Epidermal melanocyte (primary cell): Measurements from ENCODE around the gene NUCB1.
"Not testable (repeated sequence)": the region's sequence is repeated elsewhere in the genome, so short reads cannot be mapped to it uniquely, and the experiment has no call there.

ENCODE experiments used
- DNase-seq: peaks from one replicate; pipeline ENCODE4 v3.0.0; 2011; ENCODE audit warnings: low spot score; ENCODE audit not compliant: insufficient read length

The NUCB1 gene

DNA sequence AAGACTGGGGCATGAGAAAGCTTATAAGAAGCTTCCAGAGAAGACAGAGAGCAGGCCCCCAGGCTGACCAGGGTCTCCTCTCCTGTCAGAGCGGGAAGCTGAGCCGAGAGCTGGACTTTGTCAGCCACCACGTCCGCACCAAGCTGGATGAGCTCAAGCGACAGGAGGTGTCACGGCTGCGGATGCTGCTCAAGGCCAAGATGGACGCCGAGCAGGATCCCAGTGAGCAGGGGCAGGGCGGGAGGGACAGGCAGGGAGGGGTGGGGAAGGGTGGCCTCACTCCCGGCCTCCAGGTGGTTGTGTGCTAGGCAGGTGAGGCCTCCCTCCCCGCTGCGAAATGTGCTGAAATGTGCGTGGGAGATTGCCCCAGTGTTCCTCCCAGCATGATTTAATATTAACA is 5.6 kb downstream of the NUCB1 start:
- DNase-seq = no peak

DNA sequence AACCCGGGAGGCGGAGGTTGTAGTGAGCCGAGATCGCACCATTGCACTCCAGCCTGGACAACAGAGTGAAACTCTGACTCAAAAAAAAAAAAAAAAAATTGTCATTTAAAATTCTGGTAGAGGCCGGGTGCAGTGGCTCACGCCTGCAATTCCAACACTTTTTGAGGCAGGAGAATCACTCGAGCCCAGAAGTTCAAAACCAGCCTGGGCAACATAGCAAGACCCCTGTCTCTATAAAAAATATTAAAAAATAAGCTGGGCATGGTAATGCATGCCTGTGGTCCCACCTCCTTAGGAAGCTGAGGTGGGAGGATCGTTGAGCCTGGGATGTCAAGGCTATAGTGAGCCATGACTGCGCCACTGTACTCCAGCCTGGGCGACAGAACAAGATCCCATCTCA is 6.2 kb downstream of the NUCB1 start:
- DNase-seq = no peak

DNA sequence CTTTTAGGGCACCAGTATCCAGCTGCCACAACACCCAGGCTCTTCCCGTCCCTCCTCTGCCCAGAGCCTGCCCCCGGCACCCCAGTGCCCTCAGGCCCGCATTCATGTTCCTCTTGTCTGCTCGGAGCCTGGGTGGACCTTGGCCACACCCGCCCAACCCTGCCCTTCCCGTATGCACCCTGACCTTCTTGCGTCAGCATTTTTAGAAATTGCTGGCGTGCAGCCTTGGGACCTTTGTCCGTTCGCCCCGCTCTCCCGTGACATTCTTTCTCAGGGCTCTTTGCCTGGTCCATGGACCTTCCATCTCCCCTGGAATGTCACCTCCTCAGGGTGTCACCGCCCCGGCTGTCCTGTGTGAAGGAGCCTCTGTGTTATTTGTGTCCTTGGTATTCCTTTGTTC is 7.6 kb downstream of the NUCB1 start:
- no peak for DNase-seq

DNA sequence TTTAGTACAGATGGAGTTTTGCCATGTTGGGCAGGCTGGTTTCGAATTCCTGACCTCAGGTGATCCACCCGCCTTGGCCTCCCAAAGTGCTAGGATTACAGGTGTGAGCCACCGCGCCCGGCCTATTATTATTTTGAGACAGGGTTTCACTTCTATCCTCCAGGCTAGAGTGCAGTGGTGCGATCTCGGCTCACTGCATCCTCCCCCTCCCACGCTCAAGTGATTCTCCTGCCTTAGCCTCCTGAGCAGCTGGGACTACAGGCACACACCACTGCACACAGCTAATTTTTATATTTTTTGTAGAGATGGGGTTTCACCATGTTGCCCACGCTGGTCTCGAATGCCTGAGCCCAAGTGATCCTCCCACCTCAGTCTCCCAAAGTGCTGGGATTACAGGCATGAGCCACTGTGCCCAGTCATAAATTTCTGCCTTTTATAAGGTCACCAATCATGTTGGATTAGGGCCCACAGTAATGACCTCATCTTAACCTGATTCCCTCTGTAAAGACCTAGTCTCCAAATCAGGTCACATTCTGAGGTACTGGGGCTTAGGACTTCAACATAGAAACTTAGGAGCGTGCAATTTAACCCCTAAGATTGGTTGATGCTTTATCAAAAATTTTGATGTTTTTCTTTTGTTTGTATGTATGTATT is 9.4 kb downstream of the NUCB1 start:
- DNase-seq = not testable (repeated sequence)

DNA sequence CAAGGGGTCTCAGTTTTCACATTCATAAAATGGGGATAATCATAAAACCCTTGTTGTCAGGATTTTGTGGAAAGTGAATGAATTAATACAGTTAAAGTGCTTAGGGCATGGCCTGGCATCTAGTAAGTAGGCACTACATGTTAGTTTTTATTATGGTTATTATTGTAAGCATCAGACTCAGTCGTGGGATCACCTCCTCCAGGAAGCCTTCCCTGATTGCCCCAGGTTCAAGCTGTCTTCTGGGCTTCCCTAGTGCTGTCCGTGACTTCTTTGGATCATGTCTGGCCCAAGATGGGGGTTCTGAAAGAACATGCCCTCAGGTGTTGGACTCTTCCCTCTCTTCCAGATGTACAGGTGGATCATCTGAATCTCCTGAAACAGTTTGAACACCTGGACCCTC is 10.7 kb downstream of the NUCB1 start:
- no peak for DNase-seq

DNA sequence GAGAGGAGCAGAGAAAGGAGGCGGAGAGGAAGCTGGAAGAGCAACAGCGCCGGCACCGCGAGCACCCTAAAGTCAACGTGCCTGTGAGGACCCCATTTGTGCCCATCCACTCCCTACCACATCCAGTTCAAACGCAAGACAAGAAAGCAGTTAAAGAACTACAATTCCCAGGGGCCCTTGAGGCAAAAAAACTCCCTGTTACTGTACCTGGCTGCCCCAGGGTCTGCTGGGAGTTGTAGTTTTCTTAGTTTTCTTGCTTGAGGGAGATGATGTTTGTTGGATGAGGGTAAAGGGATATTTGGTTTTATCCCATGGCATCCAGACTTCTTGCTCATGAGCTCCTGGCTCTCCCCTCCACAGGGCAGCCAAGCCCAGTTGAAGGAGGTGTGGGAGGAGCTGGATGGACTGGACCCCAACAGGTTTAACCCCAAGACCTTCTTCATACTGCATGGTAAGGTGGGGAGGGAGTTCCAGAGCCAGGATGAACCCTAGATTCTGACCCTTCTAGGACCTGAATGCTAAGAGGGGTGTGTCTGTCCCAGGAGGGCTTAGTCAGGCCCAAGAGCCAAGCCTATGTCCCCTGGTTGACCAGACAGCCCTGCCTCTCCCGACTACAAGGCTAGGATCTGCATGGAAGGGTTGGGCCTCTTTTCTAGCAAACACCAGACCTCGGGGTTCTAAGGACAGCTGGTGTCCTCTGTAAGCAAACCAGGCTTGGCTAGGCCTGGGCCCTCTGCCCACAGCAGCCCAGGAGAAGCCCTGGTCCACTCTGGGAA is 13.2 kb downstream of the NUCB1 start:
- no peak for DNase-seq

DNA sequence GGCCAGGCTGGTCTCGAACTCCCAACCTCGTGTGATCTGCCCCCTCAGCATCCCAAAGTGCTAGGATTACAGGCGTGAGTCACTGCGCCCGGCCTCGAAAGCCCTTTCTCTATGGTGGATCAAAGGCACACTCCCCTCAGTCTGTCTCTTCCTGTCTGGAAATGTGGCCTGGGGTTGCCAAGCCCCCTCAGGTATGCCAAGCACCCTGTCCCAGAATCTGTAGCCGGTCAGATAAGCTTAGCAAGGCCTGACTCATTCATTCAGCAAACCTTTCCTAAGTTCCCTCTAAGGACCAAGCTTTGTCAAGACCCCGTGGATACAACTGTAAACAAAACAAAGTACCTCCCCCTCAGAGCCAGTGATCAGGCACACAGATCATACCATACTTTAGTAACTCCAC is 14.1 kb downstream of the NUCB1 start:
- no peak for DNase-seq

DNA sequence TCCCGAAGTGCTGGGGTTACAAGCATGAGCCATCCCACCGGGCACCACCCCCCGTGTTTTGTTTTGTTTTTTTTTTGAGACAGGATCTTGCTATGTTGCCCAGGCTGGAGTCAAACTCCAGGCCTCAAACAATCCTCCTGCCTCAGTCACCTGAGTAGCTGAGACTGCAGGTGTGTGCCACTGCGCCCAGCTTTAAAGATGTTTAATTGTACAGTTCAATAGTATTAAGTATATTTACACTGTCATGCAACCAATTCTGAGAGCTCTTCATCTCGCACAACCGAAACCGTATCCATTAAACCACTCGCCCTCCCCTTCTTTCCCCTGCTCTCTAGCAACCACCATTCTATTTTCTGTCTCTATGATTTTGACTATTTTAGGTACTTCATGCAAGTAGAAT is 15.6 kb downstream of the NUCB1 start:
- no peak for DNase-seq

DNA sequence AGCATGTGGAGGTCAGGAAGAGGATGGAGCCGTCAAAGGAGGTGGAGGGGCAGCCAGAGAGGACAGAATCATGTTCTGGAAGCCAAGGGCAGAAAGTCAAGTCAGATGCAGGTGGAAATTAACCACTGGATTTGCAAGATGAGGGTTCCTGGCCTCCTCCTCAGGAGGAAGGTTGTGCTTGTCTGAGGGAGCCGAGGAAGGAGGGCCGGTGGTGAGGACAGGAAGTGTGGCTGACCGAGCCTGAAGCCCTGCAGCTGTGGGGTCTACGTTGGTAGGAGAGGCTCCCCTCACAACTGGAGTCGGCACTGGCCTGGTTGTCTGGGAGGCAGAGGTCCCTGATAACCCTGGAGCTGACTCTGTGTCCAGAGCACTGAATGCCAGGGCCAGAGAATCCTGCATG is 18.0 kb downstream of the NUCB1 start:
- no peak for DNase-seq

DNA sequence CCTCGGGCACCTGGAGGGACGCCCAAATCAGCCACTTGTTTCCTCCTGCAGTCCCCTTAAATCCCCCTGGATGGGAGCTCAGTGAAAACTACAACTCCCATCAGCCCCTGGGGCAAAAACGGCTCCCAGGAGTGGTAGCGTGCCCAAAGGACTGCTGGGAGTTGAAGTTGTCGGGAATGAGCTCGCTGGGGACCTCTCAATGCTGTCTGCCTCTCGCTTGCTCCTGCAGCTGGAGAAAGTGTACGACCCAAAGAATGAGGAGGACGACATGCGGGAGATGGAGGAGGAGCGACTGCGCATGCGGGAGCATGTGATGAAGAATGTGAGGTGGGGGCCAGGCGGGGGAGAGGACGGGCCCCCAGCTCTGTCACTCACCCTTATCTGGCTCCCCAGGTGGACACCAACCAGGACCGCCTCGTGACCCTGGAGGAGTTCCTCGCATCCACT is 18.7 kb downstream of the NUCB1 start:
- no peak for DNase-seq

DNA sequence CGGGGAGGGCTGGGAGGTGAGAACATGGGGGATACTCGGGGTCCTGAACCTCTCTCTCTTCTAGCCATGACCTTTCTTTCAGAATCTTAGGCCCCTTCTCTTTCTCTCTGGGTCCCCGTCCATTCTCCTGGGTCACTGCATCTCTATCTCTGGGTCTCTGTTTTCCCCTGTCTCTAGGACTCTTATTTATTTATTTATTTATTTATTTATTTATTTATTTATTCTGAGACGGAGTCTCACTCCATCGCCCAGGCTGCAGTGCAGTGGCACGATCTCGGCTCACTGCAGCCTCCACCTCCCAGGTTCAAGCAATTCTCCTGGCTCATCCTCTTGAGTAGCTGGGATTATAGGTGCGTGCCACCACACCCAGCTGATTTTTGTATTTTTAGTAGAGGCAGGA is 19.2 kb downstream of the NUCB1 start:
- not testable (repeated sequence) for DNase-seq

DNA sequence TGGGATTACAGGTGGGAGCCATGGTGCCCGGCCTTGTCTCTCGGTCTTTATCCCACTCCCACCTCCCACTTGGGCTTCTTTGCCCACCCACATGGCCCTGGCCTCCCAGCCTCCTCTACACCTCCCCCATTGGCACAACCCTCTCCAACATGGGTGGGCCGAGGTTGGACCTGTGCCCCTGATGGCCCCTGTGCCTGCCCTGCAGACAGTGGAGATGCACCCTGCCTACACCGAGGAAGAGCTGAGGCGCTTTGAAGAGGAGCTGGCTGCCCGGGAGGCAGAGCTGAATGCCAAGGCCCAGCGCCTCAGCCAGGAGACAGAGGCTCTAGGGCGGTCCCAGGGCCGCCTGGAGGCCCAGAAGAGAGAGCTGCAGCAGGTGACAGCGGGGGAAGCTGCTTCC is 20.8 kb downstream of the NUCB1 start:
- DNase-seq = no peak

DNA sequence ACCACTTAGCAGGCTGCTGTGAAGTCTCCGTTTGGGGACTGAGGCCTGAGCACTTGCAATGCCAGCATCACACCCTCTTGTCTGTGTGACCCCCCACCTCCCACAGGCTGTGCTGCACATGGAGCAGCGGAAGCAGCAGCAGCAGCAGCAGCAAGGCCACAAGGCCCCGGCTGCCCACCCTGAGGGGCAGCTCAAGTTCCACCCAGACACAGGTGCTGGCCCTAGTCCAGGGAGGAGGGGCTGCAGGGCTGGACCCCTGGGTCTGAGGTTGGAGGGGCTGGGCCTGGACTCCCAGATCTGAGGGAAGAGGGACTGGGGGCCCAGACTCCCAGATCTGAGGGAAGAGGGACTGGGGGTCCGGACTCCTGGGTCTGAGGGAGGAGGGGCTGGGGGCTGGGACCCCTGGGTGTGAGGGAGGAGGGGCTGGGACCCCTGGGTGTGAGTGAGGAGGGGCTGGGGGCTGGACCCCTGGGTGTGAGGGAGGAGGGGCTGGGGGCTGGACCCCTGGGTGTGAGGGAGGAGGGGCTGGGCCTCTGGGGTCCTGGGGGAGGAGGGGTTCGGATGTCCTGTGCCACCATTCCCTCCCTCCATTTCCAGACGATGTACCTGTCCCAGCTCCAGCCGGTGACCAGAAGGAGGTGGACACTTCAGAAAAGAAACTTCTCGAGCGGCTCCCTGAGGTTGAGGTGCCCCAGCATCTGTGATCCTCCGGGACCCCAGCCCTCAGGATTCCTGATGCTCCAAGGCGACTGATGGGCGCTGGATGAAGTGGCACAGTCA is 21.8 kb downstream of the NUCB1 start:
- no peak for DNase-seq

DNA sequence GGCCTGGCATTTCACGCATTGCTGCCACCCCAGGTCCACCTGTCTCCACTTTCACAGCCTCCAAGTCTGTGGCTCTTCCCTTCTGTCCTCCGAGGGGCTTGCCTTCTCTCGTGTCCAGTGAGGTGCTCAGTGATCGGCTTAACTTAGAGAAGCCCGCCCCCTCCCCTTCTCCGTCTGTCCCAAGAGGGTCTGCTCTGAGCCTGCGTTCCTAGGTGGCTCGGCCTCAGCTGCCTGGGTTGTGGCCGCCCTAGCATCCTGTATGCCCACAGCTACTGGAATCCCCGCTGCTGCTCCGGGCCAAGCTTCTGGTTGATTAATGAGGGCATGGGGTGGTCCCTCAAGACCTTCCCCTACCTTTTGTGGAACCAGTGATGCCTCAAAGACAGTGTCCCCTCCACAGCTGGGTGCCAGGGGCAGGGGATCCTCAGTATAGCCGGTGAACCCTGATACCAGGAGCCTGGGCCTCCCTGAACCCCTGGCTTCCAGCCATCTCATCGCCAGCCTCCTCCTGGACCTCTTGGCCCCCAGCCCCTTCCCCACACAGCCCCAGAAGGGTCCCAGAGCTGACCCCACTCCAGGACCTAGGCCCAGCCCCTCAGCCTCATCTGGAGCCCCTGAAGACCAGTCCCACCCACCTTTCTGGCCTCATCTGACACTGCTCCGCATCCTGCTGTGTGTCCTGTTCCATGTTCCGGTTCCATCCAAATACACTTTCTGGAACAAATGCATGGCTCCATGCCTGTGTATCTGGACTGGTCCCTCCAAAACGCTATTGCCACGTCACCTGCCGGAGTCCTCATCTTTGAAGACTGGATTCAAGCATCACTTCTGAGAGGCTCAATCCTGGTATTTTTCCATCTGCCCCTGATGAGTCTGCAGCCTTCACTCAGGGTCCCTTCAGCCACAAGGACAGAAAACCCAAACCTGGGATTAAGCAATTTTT is 22.7 kb downstream of the NUCB1 start:
- DNase-seq = no peak

DNA sequence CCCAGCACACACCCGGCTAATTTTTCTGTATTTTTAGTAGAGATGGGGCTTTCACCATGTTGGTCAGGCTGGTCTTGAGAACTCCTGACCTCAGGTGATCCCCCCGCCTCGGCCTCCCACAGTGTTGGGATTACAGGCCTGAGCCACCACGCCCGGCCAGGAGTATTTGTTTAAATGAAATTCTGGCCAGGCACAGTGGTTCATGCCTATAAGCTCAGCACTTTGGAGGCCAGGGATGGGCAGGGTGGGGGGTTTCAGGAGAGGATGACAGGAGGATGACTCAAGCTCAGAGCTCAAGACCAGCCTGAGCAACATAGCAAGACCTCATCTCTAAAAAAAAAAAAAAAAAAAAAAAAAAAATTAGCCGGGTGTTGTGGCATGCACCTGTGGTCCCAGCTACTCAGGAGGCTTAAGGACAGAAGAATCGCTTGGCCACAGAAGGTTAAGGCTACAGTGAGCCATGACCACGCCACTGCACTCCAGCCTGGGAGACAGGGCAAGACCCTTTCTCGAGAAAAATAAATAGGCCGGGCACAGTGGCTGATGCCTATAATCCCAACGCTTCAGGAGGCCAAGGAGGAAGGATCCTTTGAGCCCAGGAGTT is 25.2 kb downstream of the NUCB1 start:
- DNase-seq = no peak

DNA sequence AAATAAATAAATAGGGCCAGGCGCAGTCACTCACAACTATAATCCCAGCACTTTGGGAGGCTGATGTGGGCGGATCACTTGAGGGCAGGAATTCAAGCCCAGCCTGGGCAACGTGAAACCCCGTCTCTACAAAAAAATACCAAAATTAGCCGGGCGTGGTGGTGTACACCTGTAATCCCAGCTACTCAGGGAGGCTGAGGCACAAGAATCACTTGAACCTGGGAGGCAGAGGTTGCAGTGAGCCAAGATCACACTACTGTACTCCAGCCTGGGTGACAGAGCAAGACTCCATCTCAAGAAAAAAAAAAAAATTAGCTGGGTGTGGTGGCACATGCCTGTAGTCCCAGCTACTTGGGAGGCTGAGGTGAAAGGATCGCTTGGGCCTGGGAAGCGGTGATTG is 25.8 kb downstream of the NUCB1 start:
- not testable (repeated sequence) for DNase-seq

DNA sequence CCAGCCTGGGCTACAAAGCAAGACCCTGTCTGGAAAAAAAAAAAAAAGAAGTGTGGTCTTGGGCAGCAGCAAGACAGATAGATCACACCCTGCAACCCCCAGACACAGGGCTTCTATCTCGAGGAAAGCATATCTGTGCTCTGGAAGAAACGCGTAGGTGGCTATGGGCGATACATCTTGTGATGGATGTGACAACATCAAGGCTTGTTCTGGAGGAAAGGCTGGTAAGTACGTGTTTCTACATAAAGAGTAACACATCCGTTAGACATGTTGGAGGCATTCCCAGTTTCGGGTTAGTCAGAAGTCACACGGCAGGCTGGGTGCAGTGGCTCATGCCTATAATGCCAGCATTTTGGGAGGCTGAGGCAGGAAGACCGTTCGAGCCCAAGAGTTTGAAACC is 26.8 kb downstream of the NUCB1 start:
- peak; percentile 87 for DNase-seq

DNA sequence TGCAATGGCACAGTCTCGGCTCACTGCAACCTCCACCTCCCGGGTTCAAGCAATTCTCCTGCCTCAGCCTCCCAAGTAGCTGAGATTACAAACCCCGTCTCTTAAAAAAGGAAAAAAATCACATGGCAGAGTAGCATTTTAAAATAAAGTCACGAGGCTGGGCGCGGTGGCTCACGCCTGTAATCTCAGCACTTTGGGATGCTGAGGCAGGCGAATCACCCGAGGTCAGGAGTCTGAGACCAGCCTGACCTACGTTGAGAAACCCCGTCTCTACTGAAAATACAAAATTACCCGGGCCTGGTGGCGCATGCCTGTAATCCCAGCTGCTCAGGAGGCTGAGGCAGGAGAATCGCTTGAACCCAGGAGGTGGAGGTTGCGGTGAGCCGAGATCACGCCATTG is 27.6 kb downstream of the NUCB1 start:
- DNase-seq = not testable (repeated sequence)

DNA sequence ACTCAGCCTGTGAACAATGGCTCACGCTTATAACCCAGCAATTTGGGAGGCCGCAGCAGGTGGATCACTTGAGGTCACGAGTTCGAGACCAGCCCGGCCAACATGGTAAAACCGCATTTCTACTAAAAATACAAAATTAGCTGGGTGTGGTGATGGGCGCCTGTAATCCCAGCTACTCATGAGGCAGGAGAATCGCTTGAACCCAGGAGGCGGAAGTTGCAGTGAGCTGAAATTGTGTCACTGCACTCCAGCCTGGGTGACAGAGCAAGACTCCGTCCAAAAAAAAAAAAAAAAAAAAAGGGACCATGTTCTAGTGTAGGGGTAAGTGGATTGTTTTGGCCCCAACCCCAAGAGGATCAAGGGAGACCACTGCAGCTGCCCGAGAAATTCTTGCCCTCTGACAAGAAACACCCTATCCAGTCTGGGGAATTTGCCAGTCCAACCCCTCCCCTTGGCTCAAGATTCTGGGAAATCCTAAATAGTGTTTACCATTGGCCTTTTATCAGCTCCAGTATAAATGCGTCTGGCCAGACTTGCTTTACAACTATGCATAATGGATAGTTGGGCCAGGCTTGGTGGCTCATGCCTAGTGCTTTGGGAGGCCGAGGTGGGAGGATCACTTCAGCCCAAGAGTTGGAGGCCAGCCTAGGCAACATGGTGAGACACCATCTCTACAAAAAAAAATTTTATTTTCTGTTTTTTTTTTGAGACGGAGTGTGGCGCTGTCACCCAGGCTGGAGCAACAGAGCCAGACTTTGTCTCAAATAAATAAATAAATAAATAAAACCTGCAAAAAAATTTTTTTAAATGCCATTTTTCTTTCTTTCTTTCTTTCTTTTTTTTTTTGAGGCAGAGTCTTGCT is 28.3 kb downstream of the NUCB1 start:
- DNase-seq = no peak

DNA sequence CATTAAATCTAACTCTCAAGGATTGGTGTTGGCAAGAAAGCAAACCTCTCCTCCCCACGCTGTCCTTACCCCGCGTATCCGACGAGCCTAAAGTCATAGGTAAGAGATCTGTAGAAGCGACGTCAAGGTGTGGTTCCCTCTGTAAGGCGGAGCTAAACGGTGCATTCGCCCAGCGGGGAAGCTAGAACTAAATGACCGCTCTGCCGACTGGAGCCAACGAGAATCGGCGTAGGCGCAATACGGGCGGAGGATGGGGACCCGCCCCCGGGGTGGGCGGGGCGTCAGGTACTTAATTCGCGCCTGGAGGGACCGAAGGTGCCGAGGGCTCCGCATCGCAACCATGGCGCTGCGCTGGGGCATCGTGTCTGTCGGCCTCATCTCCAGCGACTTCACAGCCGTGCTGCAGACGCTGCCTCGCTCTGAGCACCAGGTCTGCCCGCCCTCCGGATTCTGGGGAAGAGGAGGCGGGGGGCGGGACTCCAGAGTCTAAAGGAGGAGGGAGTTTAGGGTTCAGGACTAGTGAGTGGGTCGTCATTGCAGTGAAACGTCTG is 33.3 kb downstream of the NUCB1 start, which contains the start of gene DHDH:
Gene DHDH, plus strand, starts transcription at position 318 of the 551 bp plus-strand sequence. Its CDS starts 23 bp downstream, at position 341.
- no peak for DNase-seq
